22Rv1 (cell line): ENCODE data around the gene MAPKAPK3.

ENCODE experiments used
- CTCF ChIP-seq: fragments of 450-650 bp; IDR thresholded peaks from 2 replicates; pipeline ENCODE4 v1.5.1; 2017; ENCODE audit warnings: mild to moderate bottlenecking
- ZFX ChIP-seq: fragments of 450-650 bp; IDR thresholded peaks from 2 replicates; pipeline ENCODE4 v1.6.1; 2017; ENCODE audit warnings: antibody characterized with exemption, borderline replicate concordance

- TF ChIP-seq CTCF (no peak), ZFX (no peak)
Observed at GRCh38 chr3:50687127-50687751, 70.3 kb downstream of the MAPKAPK3 start.
